NCI-H146 treated with DMSO at 0.1 percent for 48 hours (cell line): ENCODE measurements around the gene CNTN1.
"Not testable (repeated sequence)": the region's sequence is repeated elsewhere in the genome, so short reads cannot be mapped to it uniquely, and the experiment has no call there.

Source experiments
- DNase-seq: peaks from one replicate; lab custom pipeline; 2025; ENCODE audit not compliant: unreplicated experiment; lab: John Stamatoyannopoulos, UW

CNTN1 gene

GRCh38 chr12:41023836-41024235 is 331.6 kb downstream of the CNTN1 start:
- DNase-seq, result no peak

- no peak for DNase-seq
These were observed 333.9 kb downstream of the CNTN1 start for GRCh38 chr12:41026151-41026550.

- no peak for DNase-seq
These were observed 340.1 kb downstream of the CNTN1 start for GRCh38 chr12:41032386-41032785.

GRCh38 chr12:41034686-41035085 is 342.4 kb downstream of the CNTN1 start:
- DNase-seq, result no peak

GRCh38 chr12:41039461-41039860 is 347.2 kb downstream of the CNTN1 start:
- no peak for DNase-seq

GRCh38 chr12:41045509-41045908 is 353.3 kb downstream of the CNTN1 start:
- no peak for DNase-seq

- no peak for DNase-seq
These were observed 356.8 kb downstream of the CNTN1 start for GRCh38 chr12:41049033-41049432.

- DNase-seq, result no peak
These were observed 359.7 kb downstream of the CNTN1 start for GRCh38 chr12:41051954-41052353.

- no peak for DNase-seq
These were observed 360.2 kb downstream of the CNTN1 start for GRCh38 chr12:41052441-41052840.

GRCh38 chr12:41053046-41053445 is 360.8 kb downstream of the CNTN1 start:
- no peak for DNase-seq

- no peak for DNase-seq
These were observed 363.8 kb downstream of the CNTN1 start for GRCh38 chr12:41055875-41056577.

- no peak for DNase-seq
These were observed 366.0 kb downstream of the CNTN1 start for GRCh38 chr12:41058266-41058665.

- no peak for DNase-seq
These were observed 369.0 kb downstream of the CNTN1 start for GRCh38 chr12:41061192-41061591.

GRCh38 chr12:41064411-41064810 is 372.2 kb downstream of the CNTN1 start:
- no peak for DNase-seq

GRCh38 chr12:41067941-41068645 is 375.9 kb downstream of the CNTN1 start:
- no peak for DNase-seq

GRCh38 chr12:41073633-41074472 is 381.6 kb downstream of the CNTN1 start:
- no peak for DNase-seq

GRCh38 chr12:41074473-41074769 is 382.2 kb downstream of the CNTN1 start:
- no peak for DNase-seq

- no peak for DNase-seq
These were observed 383.9 kb downstream of the CNTN1 start for GRCh38 chr12:41076114-41076513.

GRCh38 chr12:41081241-41081640 is 389.0 kb downstream of the CNTN1 start:
- not testable (repeated sequence) for DNase-seq

GRCh38 chr12:41089438-41089837 is 397.2 kb downstream of the CNTN1 start:
- DNase-seq, result no peak

- DNase-seq, result no peak
These were observed 399.9 kb downstream of the CNTN1 start for GRCh38 chr12:41092115-41092514.

GRCh38 chr12:41096797-41097196 is 404.6 kb downstream of the CNTN1 start:
- no peak for DNase-seq
